Stimulated activated CD8-positive, alpha-beta memory T cell treated with anti-CD3 and anti-CD28 coated beads, Interleukin-2, amount 100 ng/mL, for 1 hour (primary cell): ENCODE data around the gene HOXA13.

Experiments
- DNase-seq, 2 donors: peaks; one replicate each; pipeline ENCODE4 v3.0.0-alpha.2; 2020; ENCODE audit warnings: low read depth in 2 of 2

HOXA13 gene

DNA sequence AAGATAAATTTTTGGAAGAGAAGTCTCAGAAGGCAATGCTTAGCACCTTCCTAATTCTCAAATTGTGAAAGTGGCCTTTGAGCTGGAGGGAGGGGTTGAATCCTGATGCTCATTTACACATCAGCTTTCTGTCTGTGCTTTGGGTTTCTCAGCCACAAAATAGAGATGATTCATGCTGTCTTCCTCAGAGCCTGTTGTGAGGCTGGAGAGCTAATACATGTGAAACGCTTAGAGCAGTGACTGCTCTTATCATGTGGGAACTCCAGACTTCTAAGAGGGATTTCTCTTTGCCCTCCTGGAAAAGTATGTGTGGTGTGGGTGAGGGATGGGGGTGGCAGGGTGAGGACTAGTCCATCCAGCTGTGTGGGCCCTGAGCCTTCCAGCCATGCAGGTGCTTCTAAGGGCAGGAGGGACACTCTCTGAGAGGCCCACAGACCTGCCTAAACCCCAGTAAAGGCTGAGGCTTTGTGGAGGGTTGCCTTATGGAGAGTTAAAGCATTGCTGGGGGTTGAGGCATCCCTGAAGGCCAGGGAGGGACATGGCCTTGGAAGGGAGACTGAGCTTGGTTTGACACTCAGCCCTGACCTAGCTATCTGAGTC is 37.9 kb upstream of the HOXA13 start:
- DNase-seq = no peak

DNA sequence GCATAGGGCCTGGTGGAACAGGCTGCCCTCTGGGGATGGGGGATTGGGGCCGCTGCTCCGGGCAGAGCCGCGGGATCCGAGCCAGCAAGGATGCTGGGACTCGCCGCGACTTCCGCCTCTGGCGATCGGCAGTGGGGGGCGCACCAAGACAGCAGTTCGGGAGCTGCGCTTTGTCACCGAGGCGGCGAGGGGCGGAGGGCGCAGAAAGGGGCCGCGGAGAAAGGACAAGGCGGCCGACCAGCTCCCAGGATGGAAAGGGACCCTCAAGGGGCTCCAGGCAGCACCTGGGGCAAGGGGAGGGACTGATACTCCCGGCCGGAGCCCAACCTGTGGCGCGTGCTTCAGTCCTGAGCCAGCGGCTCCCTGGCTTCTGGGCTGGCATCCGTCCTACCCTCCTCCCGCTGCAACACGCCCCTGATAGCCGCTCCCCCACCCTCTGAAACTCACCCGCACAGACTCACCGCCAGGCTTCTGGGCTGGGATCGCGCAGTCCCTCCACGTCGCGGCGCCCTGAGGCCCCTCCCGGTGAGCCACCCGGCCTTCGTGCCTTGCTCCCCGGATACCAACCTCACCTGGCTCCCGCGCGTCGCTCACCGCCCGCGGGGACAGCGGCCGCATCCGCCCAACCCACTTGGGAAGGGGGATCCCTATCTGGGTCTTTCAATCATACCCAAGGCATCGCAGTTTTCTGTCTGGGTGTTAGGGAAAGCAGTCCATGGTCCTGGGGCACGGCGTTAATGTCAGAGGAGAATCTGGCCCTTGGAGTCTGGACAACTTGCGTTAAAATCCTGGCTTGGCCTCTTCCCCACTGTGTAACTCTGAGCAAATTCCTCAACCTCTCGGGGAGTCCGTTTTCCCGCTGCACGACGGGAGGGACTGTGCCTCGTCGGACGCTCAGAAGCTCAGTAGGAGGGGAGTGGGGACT is 35.8 kb upstream of the HOXA13 start:
- DNase-seq = no peak

DNA sequence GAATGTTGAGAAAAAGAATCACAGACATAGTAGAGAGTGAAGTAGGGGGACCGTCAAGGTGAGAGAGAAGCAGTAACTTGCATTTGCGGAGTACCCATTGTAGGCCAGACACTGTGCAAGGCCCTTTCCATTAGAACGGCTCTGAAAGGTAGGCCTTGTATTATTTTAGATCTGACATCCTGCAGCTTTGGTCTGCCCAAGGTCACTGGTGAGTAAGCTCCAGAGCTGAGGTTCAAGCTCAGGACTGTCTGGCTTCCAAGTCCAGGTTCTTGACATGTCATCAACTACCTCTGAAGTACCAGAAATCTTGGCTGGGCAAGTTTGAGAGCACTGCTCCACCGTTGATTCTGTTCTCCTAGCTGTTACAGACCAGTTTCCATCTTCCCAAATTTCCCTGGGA is 29.6 kb upstream of the HOXA13 start:
- DNase-seq = no peak

DNA sequence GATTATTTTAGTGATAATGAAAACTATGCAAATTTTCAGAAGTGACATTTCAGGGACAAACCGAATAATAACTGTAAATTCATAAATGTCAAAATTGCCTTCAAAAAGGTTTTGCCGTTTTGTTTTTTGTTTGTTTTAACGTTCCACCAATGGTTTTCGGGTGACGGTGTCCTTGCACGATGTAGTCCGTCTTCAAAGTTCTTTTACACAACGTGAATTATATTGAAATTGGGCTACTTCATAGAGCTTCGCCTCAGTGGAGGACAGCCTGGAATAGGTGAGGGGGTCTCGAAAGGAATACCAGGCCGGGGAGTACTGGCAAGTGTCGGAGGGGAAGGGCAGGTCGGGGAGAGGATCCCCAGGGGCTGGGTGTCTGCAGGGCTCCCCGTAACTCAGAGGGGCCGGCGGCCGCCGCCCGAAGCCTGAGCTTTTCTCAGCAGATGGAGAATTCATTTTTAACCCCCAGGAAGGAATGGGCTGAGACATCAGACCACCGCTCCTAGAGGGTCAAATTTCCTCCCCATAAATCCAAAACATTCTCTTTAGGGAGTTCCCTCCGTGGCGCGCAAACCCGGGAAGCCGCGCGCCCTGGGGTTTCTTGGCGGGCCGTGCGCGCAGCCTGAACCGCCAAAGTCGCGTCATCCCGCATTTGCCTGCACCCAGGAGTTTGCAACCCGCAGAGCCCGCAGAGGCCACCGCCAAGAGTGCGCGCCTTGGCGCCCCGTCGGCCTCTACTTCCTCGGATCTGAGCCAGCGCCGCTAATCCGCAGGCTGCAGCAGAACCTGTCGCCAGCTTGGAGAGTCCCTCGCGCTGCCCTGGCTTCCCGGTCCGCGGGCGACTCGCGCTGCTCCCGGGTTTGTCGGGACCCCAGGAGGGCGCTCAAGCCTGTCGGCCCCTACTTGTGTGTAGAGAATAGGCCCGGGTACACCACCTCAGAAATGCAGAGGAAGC is 25.4 kb upstream of the HOXA13 start:
- DNase-seq = no peak

DNA sequence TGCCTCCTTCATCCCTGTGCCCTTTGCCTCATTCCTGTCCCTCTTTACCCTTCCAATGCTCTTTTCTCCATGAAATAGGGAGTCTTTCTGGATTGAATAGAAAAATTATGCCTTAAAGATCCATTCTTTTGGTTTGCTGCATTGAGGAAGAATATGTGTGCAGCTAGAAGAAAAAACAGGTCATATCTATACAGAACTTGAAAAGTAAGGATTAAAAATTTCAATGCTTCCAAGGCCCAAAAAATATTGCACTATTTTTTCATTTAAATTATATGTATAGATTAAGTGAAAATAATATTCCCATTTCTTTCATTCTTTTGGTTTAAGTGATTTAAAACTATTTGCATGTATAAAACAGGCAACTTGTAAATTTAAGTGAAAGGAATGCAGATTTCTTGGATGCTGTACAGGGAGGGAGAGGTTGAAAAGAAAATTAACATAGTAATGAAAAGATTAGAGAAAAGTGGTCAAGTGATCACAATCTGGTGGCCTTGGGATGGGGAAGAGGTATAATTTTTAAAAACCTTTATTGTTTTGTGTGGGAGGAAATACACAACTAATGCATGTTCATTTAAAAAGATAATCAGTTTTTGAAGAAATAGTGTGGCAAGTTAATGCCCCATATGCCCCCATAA is 24.2 kb upstream of the HOXA13 start:
- DNase-seq = no peak

DNA sequence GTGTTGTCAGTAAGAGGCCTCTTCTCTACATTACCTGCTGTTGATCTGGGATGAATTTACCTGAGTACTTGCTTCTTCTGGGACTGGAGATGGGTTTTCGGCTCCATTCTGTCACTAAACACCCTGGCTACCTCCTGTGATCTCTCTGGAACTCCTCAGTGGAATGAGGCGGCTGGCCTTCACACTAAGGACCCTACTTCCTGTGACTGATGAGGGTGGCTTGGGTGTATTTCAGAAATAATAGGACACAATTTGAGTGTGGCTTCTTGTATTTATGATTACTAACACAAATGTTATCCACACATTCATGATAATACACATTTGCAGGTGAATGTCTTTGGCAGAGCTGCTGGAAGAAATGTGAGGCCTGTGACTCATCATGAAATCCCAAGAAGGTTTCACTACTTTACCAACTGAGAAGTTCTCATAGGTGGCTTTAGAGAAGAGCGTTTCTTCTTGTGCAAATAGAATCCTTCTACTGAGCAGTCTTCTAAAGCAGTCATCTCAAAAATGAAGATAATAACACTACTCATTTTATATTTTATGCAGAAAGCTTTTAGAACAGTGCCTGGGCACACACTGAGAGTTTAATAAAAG is 21.4 kb upstream of the HOXA13 start:
- DNase-seq = no peak

DNA sequence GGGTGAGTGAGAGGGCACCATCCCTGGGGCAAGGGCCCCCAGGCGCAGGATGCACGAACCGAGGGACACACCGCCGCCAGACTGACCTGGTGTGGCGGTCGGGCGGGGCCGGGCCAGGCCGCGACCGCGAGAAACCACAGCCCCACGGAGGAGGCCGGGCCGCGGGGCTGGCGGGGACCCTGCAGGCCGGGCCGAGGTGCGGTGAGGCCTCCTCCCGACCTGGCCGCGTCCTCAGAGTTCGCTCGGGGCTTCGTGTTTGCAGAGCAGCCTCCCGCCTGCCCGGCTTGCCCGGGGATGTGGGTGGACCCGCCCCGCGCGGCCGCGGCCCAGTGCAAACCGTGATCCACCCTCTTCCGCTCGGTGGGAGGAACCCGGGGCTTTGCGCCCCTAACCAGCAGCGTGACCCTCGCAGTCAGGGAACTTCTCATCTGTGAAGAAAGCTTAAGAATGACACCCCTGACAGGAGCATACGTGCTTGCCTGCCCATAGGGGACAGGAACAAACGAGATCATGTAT is 20.6 kb upstream of the HOXA13 start:
- no peak for DNase-seq

DNA sequence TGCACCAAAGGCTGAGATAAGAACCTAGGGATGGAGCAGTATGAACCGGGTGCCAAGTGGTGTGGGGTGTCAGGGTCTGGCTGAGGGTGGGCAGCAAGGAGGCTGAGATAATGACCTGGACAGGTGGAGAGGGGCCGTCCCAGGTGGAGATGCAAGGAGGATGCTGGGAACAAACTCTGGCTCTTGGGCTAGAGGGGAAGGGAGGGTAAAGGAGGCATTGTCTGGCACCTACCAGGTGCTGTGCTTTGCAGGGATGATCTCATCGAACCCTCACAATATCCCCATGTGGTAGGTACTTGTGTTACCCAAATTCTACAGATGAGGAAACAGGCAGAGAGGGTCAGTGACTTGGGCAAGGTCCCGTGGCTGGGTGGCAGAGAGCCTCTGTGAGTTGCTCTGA is 19.9 kb upstream of the HOXA13 start:
- no peak for DNase-seq

DNA sequence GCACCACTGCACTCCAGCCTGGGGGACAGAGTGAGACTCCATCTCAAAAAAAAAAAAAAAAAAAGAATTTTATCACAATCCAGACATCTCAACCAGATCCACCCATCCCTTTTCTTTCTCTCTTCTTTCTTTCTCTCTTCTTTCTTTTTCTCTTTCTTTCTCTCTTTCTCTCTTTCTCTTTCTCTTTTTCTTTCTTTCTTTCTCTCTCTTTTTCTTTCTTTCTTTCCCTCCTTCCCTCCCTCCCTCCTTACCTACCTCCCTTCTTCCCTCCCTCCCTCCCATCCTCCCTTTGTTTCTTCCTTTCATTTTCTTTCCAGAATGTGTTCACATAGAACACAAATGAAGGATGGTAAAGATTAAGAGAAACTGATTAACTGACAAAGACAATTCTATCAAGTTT is 18.1 kb upstream of the HOXA13 start:
- no peak for DNase-seq

DNA sequence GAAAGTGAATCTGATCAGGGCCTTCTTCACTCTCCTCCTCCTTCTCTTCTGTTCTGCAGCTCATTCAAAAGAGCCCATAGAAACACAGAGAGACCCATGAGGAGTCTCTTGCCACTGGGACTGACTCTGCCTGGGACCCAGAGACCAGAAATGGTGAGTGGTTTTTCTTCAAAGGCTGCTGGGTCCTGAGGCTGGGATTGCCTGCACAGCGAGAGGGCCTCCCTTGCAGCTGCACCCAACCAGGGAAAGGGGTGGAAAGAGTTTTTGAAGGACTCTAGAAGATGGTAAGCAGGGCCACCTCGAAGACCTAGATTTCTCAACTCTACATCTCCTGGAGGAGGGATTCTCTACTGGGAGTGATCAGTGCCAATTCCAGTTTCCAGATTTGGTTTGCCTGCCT is 15.5 kb upstream of the HOXA13 start:
- DNase-seq = no peak

DNA sequence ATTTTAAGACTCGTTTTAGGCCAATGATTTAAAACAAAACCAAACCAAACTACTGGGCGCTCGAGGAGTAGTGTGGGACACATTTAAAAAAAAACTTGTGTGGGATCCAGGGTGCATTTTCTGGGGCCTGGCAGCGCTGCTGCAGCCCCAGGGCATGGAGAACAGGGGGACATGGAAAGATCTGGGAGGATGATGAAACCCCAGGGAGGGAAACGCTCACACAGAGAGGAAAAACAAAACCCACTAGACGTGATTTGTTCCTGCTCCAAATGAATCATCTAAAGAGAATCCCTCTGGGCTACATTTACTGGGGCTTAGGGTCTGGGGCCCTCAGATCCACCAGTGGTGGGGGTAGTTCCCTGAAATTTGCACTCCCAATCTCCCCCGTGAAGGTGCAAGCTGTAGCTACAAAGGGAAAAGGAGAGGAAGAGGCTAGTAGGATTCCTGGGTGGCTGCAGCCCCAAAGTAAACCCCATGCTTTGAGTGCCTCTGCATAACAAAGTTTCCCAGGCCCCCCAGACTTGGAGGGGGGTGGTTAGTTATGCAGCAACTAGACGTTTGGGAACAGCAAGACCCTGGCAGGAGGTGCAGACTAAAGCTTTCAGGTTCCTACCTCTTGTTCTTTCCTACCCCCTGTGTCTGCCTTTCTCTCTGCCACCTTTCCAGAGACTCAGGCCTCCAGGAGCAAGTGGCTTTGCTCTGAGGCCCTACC is 14.5 kb upstream of the HOXA13 start:
- no peak for DNase-seq

DNA sequence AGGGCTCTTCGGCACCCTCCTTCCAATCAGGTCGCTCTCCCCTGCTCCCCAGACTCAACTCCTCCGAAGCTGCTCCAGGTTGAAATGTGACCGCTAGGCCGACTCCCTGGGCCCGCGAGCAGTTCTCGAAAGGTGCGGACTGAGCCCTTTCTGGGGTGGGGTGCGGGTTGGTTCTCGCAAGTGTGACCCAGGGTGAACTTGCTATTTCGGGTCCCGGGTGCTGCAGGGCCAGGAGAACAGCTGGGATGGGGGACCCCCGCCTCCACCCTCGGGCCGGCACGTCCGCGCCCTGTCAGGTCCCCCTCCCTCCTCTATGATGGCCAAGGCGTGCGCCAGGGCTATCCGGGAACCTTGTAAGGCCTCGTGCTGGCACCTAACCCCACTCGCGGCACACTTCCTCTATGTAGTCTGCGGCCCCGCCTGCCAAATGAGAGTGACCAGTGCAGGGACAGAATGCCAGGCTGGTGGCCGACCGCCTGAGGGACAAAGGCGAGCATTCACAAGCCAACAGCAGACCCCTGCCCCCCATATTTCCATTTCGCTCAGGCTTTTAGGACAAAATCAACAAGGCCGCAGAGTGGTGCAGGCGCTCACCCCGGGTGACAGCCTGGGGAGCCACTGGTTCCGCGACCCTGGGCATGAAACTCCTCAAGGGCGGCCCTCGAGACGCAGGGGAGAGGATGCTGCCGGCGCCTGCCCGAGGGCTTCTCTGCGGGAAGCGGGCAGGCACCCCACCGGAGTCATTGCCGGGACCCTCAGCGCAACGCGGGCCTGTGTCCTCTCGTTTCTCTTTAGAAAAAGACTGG is 13.7 kb upstream of the HOXA13 start:
- DNase-seq = no peak

DNA sequence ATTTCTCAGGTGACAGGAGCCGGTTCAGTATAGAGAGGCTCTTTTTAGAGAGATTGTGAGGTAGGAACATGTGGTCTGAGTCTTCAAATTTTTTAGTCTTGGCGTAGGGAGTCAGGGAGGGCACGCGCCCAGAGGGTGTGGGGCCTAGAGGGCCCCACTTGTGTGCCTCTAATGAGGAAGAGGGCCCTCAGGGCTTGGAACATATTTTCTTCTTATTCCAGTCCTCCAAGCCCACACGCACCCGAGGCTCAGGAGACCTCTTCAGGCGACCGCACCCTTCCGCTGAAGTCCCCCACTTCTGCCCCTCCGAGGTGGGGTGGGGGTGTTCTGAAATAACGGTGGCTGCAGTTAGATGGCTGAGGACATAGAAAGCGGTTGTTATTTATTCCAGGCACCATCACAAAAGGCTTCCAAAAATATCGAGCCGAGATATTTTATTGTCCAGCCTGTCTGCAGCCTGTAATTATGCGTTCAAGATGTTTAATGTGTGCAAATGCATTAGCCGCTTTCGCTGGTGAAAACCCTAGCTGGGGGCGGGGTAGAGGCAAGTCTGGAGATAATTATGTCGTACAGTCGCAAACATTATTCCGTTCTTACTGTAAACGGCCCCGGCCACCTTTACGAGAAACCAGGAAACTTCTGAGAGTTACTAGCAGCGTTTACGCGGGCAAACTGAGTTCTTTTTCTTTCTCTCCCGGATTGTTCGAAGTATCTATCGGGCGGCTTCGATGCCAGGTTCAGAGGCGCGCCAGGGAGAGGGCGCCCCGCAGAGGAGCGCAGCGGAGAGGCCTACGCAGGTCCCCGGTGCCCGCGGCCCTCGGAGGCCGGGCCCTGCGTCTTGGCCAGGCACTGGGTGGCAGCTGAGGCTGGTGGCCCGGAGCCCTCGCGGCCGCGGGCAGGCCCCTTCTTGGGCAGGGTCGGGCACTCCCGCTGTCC is 12.9 kb upstream of the HOXA13 start:
- DNase-seq = no peak

DNA sequence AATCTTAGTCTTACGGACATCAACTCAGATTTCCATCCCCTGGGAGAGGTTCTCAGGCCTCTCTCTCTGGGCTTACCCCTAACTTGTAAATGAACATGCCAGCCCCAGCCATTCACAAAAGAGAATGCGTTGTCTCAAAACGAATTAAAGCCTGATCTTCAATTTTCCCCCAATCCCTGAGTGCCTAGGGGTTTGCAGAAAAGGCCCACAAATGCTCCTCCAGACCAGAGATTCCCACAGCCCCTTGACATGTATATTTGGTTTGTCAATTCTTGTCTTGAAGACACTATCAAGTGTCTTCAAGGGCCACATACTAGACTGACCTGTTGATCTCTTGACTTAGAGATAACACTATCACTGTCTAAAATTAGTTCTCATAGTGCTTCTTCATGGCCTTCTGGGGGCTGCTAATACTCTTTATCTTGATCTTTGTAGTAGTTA is 11.9 kb upstream of the HOXA13 start:
- DNase-seq = no peak

DNA sequence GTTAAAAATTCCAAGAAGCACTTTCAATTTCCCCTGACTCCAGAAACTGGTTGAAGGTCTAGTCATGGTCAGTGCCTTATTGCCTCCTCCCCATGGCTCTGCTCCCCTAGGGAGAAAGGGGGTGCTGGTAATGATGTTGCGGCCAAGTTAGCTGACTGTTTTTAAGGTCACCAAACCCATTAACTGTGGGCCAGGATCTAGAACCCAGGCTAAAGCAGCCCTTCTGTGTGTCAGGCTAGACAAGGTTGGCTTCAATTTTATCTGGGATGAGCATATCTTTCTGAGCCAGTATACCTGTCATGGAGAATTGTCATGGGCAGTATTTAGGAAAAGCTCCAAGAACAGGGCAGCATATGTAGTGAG is 11.2 kb upstream of the HOXA13 start:
- DNase-seq = no peak

DNA sequence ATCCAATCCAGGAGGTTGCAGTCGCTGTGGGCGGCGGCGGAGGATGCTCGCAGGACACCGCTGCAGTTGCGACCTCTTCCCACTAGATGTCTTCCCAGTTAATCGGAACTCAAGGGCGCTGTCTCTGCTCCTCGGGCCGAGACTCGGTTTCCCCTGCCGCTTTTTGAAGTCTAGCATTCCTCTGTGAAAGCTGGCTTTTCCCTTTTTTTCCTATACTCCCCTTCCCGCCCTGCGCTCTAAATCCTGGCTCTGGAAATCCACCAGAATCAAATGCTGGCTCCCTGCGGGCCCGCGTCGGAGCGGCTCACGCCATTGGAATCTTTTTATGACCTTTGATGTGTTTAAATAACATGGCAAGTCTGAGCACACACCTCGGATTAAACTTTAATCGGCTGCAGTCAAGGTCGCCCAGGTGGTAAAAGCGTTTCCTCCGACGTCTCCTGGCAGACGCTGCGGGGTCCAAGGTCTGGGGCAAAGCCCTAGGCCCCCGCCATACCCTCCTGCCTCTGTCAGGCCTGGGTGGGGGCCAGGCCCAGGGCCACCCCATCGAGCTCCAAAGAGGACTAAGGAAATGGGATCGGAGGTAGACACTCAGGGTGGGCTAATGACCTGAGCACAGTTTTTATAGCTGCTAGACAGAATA is 10.7 kb upstream of the HOXA13 start:
- DNase-seq = no peak

DNA sequence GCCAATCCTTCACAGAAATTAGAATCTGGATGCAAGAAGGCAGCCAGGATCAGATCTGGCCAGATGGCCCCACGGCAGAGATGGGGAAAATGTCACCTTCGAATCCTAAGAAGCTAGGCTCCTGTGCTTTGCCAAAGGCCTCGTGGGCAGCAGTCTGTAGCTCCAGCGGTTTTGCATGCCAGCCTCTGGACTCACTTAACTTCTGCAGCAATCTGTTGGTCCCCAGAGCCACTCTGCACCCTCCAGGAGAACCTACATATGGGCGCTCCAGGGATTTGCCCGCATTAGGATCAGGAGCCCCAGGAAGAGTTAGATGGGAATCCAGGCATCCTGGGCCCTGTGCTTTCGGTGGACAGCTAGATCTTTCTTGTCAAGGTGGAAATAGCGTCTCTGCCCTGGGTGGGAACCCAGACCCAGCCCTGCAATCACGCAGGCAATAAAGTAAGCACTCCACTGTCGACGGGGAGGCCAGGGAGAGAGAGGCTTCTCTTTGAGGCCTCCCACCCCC is 10.1 kb upstream of the HOXA13 start:
- no peak for DNase-seq

DNA sequence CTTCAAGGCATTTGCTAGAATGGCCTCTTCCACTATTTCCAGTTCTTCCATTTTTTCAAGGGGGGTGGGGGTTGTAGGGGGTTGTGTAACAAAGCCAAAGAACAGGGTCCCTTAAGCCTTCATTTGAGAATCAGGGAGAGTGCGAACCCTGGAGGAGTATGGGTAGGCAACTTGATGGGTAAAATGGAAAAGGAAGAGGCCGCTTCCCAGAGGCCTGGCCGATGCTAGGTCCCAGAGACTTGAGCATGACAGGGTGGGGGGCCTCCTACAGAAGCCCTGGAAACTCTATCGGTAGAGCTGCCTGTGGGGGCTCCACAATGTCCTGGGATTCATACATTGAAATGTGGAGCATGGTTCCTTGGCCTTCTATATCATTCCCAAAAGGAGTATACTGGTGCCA is 9.1 kb upstream of the HOXA13 start:
- no peak for DNase-seq
